ENCODE results near the gene KLHDC3. TPM values are rescaled to one million over a fixed set of nuclear protein-coding genes. Genes with fewer than 3 reads are reported as not detected.
A peak's percentile ranks its signal among the peaks of the same experiment; 100 is the strongest.

Gene KLHDC3
- total RNA-seq, 1 donor from 2014 or later = 67.4 TPM

GRCh38 chr6:43009124-43009523 lies 4.9 kb upstream of the KLHDC3 start:
- Histone ChIP-seq H3K9me3 (ENCODE audit: insufficient read depth, low read depth, low read length) (no peaks in the 10 kb centered on the region), H3K4me1 (ENCODE audit: insufficient read depth, low read length) (peaks cover 12% of the 10 kb centered on the region), H3K4me3 (ENCODE audit: insufficient read depth, low read depth, low read length) (no peak overlapping the region), H3K79me2 (ENCODE audit: insufficient read depth, low read length) (peaks cover 29% of the 10 kb centered on the region), H3K36me3 (ENCODE audit: insufficient read depth, low read length) (peaks cover 39% of the 10 kb centered on the region), H3K27ac (ENCODE audit: low read depth, low read length) (no peak overlapping the region), H3K9ac (ENCODE audit: low read length) (no peak overlapping the region), H4K20me1 (ENCODE audit: insufficient read depth, low read length) (peaks cover 25% of the 10 kb centered on the region), H3K27me3 (ENCODE audit: insufficient read depth, low read length) (no peaks in the 10 kb centered on the region), H2AFZ (ENCODE audit: low read depth, low read length) (no peak overlapping the region), H3K4me2 (ENCODE audit: low read length) (no peak overlapping the region)
- H3K27ac Mint-ChIP-seq (ENCODE audit: unreplicated experiment) = peak overlapping the region; percentile 47
- no peaks in the 10 kb centered on the region for H3K27me3 Mint-ChIP-seq (ENCODE audit: low read depth, unreplicated experiment)
- no peak for TF ChIP-seq EZH2 (IDR thresholded peaks at IDR 0.05; ENCODE audit: insufficient read depth, low read length)
- TF ChIP-seq CTCF (IDR thresholded peaks at IDR 0.05; ENCODE audit: insufficient read depth, low read depth, low read length) = peak; percentile 35
- H3K36me3 Mint-ChIP-seq (ENCODE audit: low read depth, unreplicated experiment) = peaks cover 14% of the 10 kb centered on the region
- H3K4me1 Mint-ChIP-seq (ENCODE audit: low read depth, unreplicated experiment) = peaks cover 5% of the 10 kb centered on the region
- no peak for DNase-seq (ENCODE audit: low read depth)
- no peak for FAIRE-seq
- H3K9me3 Mint-ChIP-seq (ENCODE audit: unreplicated experiment) = no peaks in the 10 kb centered on the region
- H3K4me3 Mint-ChIP-seq (ENCODE audit: unreplicated experiment) = no peak overlapping the region

GRCh38 chr6:43011207-43011606 lies 2.8 kb upstream of the KLHDC3 start:
- H3K27me3 Mint-ChIP-seq (ENCODE audit: low read depth, unreplicated experiment) = no peaks in the 10 kb centered on the region
- Histone ChIP-seq H3K4me2 (ENCODE audit: low read length) (no peak overlapping the region), H3K4me3 (ENCODE audit: insufficient read depth, low read depth, low read length) (no peak overlapping the region), H3K9me3 (ENCODE audit: insufficient read depth, low read depth, low read length) (no peaks in the 10 kb centered on the region), H3K36me3 (ENCODE audit: insufficient read depth, low read length) (peaks cover 36% of the 10 kb centered on the region), H3K4me1 (ENCODE audit: insufficient read depth, low read length) (peaks cover 20% of the 10 kb centered on the region), H3K9ac (ENCODE audit: low read length) (no peak overlapping the region), H3K27me3 (ENCODE audit: insufficient read depth, low read length) (no peaks in the 10 kb centered on the region), H3K79me2 (ENCODE audit: insufficient read depth, low read length) (peaks cover 50% of the 10 kb centered on the region), H3K27ac (ENCODE audit: low read depth, low read length) (no peak overlapping the region), H4K20me1 (ENCODE audit: insufficient read depth, low read length) (peaks cover 27% of the 10 kb centered on the region), H2AFZ (ENCODE audit: low read depth, low read length) (no peak overlapping the region)
- H3K36me3 Mint-ChIP-seq (ENCODE audit: low read depth, unreplicated experiment) = peaks cover 14% of the 10 kb centered on the region
- no peak overlapping the region for H3K27ac Mint-ChIP-seq (ENCODE audit: unreplicated experiment)
- H3K4me3 Mint-ChIP-seq (ENCODE audit: unreplicated experiment) = no peak overlapping the region
- peaks cover 11% of the 10 kb centered on the region for H3K4me1 Mint-ChIP-seq (ENCODE audit: low read depth, unreplicated experiment)
- no peaks in the 10 kb centered on the region for H3K9me3 Mint-ChIP-seq (ENCODE audit: unreplicated experiment)
- TF ChIP-seq CTCF (IDR thresholded peaks at IDR 0.05; ENCODE audit: insufficient read depth, low read depth, low read length) (no peak), EZH2 (IDR thresholded peaks at IDR 0.05; ENCODE audit: insufficient read depth, low read length) (no peak)
- no peak for DNase-seq (ENCODE audit: low read depth)
- no peak for FAIRE-seq

- Histone ChIP-seq H3K27me3 (ENCODE audit: insufficient read depth, low read length) (no peaks in the 10 kb centered on the region), H3K4me3 (ENCODE audit: insufficient read depth, low read depth, low read length) (peak overlapping the region; percentile 69), H2AFZ (ENCODE audit: low read depth, low read length) (no peak overlapping the region), H3K4me1 (ENCODE audit: insufficient read depth, low read length) (peaks cover 26% of the 10 kb centered on the region), H3K4me2 (ENCODE audit: low read length) (peak overlapping the region; percentile 92), H3K9me3 (ENCODE audit: insufficient read depth, low read depth, low read length) (no peaks in the 10 kb centered on the region), H3K27ac (ENCODE audit: low read depth, low read length) (no peak overlapping the region), H3K79me2 (ENCODE audit: insufficient read depth, low read length) (peaks cover 61% of the 10 kb centered on the region), H4K20me1 (ENCODE audit: insufficient read depth, low read length) (peaks cover 32% of the 10 kb centered on the region), H3K36me3 (ENCODE audit: insufficient read depth, low read length) (peaks cover 33% of the 10 kb centered on the region), H3K9ac (ENCODE audit: low read length) (peak overlapping the region; percentile 85)
- FAIRE-seq = no peak
- Mint-ChIP-seq H3K36me3 (ENCODE audit: low read depth, unreplicated experiment) (peaks cover 14% of the 10 kb centered on the region), H3K4me1 (ENCODE audit: low read depth, unreplicated experiment) (peaks cover 15% of the 10 kb centered on the region), H3K4me3 (ENCODE audit: unreplicated experiment) (peak overlapping the region; percentile 92), H3K9me3 (ENCODE audit: unreplicated experiment) (no peaks in the 10 kb centered on the region), H3K27ac (ENCODE audit: unreplicated experiment) (no peak overlapping the region), H3K27me3 (ENCODE audit: low read depth, unreplicated experiment) (no peaks in the 10 kb centered on the region)
- no peak for DNase-seq (ENCODE audit: low read depth)
- TF ChIP-seq CTCF (IDR thresholded peaks at IDR 0.05; ENCODE audit: insufficient read depth, low read depth, low read length) (no peak), EZH2 (IDR thresholded peaks at IDR 0.05; ENCODE audit: insufficient read depth, low read length) (no peak)
Observed at GRCh38 chr6:43012364-43012763, 1.7 kb upstream of the KLHDC3 start.

Data from astrocyte (in vitro differentiated cells and primary cell).